ENCODE results near the gene POTEE. TPM values are rescaled to one million over a fixed set of nuclear protein-coding genes. Genes with fewer than 3 reads are reported as not detected.
"Not testable (repeated sequence)": the region's sequence is repeated elsewhere in the genome, so short reads cannot be mapped to it uniquely, and the experiment has no call there.

POTEE gene
- total RNA-seq, 6 experiments from 2014 or later: 0.28 to 0.55 (median 0.41) TPM

- H3K4me1 Mint-ChIP-seq (ENCODE audit: low read depth); H3K27me3 Mint-ChIP-seq (ENCODE audit: insufficient read depth); H3K4me3 Mint-ChIP-seq; H3K36me3 Mint-ChIP-seq (ENCODE audit: low read depth); DNase-seq; H3K9me3 Mint-ChIP-seq; H3K27ac Mint-ChIP-seq: not testable (repeated sequence)
Observed at GRCh38 chr2:131210434-131211211, 1.3 kb downstream of the POTEE start.

- H3K27me3 Mint-ChIP-seq (ENCODE audit: insufficient read depth); H3K4me1 Mint-ChIP-seq (ENCODE audit: low read depth); DNase-seq; H3K4me3 Mint-ChIP-seq; H3K36me3 Mint-ChIP-seq (ENCODE audit: low read depth); H3K9me3 Mint-ChIP-seq; H3K27ac Mint-ChIP-seq: not testable (repeated sequence)
Observed at GRCh38 chr2:131217238-131217986, 8.1 kb downstream of the POTEE start.

- not testable (repeated sequence) for H3K27me3 Mint-ChIP-seq (ENCODE audit: insufficient read depth); H3K9me3 Mint-ChIP-seq; H3K4me3 Mint-ChIP-seq; H3K36me3 Mint-ChIP-seq (ENCODE audit: low read depth); H3K4me1 Mint-ChIP-seq (ENCODE audit: low read depth); H3K27ac Mint-ChIP-seq; DNase-seq
Observed at GRCh38 chr2:131235543-131236449, 26.5 kb downstream of the POTEE start.

Other genes starting within 250 kb of the POTEE start
- 100 to 1,000 TPM in 1 of 6 experiments, 10 to 100 TPM in 5; 87.2 to 103 (median 95.3) TPM for gene FAM168B, start 116.1 kb upstream of the POTEE start, total RNA-seq (2021; fragmentation: NEBNext Ultra II Directional; extraction: Animal tissue kit (Norgen Biotek cat#: 25700))
- 10 to 100 TPM; 87.3 to 96.2 (median 93.6) TPM for gene PLEKHB2, start 104.2 kb upstream of the POTEE start, total RNA-seq (2021; fragmentation: NEBNext Ultra II Directional; extraction: Animal tissue kit (Norgen Biotek cat#: 25700))
- under 1 TPM in 3 of 6 experiments, not detected in 3; 0.07 to 0.13 (median 0.10) TPM for gene RAB6D, start 154.6 kb downstream of the POTEE start, total RNA-seq (2021; fragmentation: NEBNext Ultra II Directional; extraction: Animal tissue kit (Norgen Biotek cat#: 25700))